GM21447 (cell line): ENCODE data around the gene TMEM106C.

ENCODE experiments used
- ATAC-seq: cut with Tn5 transposase; IDR thresholded peaks from one replicate; pipeline ENCODE4 v1.9.1; 2021; ENCODE audit not compliant: unreplicated experiment

Gene TMEM106C

DNA sequence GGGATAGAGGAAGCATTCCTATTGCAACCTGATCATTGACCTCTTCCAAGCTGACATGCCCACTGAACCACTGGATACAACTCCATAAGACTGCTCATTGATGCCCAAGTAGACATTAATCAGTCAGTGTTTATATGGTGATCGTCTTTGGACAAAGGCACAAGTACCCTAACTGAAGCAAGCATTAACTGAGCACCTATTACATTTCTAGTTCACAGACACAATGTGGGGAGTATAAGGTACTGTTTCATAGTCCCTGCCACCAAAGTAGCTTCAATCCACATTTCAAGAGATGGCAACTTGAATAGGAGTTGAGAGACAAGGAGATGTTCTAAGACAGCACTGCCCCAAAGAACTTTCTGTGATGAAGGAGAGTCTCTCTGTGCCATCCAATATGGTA is 51.7 kb downstream of the TMEM106C start:
- no peak for ATAC-seq

DNA sequence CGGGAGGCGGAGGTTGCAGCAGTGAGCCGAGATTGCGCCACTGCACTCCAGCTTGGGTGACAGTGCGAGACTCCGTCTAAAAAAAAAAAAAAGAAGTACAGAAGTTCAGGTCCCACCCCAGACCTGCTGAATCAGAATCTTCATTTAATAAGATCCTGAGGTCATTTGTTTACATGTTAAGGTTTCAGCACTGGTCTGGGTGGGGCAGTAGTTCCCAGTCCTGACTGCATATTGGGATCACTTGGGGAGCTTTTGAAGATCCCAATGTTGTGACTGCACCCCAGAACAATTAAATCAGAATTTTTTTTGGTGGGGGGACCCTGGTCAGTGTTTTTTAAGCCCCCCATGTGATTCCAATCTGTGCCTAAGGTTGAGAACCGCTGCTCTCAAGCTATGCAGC is 52.6 kb downstream of the TMEM106C start:
- ATAC-seq, result no peak

DNA sequence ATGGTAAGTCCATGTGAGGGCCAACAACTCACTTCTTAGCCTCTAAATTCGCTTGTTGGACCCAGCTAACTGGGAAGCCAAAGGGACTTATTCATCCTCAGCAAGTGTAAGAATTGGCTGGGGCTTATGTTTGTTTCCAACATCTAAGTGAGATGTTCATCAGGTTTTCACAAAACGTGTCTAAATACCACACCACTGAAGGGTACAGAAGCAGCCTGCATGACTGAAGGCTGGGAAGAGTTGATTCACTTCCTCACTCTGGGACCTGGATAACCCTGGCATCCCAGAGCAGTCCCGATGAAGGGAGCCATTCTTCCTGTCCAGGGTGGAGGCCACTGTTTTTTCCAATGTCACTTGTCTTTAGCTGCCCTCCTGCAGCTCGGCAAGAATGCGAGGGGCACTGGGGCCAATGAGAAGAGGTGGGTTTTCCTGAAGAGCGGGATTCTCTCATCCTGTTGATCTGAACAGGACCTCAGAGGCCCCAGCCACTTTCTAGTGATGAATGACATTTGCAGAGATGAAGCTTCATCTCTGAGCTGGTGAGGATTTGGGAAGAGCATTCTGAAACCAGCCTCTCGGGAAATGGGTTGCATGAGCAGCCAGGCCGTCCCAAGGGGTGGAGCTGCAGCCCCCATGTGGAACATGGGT is 53.1 kb downstream of the TMEM106C start:
- no peak for ATAC-seq

- ATAC-seq, result no peak
Measured at GRCh38 chr12:48017496-48017895, 54.1 kb downstream of the TMEM106C start.

GRCh38 chr12:48017921-48018617 is 54.7 kb downstream of the TMEM106C start:
- no peak for ATAC-seq
